22Rv1 (cell line): Measurements from ENCODE around the gene DEF6.

Experiments used
- H3K27ac ChIP-seq: fragments of 450-650 bp; 2 replicates; pipeline ENCODE4 v1.5.1; 2017
- ZFX ChIP-seq: fragments of 450-650 bp; IDR thresholded peaks from 2 replicates; pipeline ENCODE4 v1.6.1; 2017; ENCODE audit warnings: antibody characterized with exemption, borderline replicate concordance
- TF ChIP-seq, protein P1 (sequence below): fragments of 450-650 bp; IDR thresholded peaks from 2 replicates; pipeline ENCODE4 v1.5.1; 2017; ENCODE audit warnings: mild to moderate bottlenecking

Gene DEF6

GRCh38 chr6:35282472-35282871, 15.1 kb upstream of the DEF6 start:
- TF ChIP-seq, protein P1, sequence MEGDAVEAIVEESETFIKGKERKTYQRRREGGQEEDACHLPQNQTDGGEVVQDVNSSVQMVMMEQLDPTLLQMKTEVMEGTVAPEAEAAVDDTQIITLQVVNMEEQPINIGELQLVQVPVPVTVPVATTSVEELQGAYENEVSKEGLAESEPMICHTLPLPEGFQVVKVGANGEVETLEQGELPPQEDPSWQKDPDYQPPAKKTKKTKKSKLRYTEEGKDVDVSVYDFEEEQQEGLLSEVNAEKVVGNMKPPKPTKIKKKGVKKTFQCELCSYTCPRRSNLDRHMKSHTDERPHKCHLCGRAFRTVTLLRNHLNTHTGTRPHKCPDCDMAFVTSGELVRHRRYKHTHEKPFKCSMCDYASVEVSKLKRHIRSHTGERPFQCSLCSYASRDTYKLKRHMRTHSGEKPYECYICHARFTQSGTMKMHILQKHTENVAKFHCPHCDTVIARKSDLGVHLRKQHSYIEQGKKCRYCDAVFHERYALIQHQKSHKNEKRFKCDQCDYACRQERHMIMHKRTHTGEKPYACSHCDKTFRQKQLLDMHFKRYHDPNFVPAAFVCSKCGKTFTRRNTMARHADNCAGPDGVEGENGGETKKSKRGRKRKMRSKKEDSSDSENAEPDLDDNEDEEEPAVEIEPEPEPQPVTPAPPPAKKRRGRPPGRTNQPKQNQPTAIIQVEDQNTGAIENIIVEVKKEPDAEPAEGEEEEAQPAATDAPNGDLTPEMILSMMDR: no peak
- no peak for TF ChIP-seq ZFX
- H3K27ac ChIP-seq: no peak overlapping the region

GRCh38 chr6:35283361-35283760, 14.3 kb upstream of the DEF6 start:
- TF ChIP-seq, protein P1: no peak
- TF ChIP-seq ZFX: no peak

GRCh38 chr6:35287671-35288396, 9.8 kb upstream of the DEF6 start:
- TF ChIP-seq, protein P1: no peak
- no peak for TF ChIP-seq ZFX
- no peak overlapping the region for H3K27ac ChIP-seq

More at GRCh38 chr6:35283361-35283760, 14.3 kb upstream of the DEF6 start:
- no peak overlapping the region for H3K27ac ChIP-seq

GRCh38 chr6:35288834-35289233, 8.8 kb upstream of the DEF6 start:
- TF ChIP-seq, protein P1: no peak
- no peak for TF ChIP-seq ZFX
- no peak overlapping the region for H3K27ac ChIP-seq

DNA sequence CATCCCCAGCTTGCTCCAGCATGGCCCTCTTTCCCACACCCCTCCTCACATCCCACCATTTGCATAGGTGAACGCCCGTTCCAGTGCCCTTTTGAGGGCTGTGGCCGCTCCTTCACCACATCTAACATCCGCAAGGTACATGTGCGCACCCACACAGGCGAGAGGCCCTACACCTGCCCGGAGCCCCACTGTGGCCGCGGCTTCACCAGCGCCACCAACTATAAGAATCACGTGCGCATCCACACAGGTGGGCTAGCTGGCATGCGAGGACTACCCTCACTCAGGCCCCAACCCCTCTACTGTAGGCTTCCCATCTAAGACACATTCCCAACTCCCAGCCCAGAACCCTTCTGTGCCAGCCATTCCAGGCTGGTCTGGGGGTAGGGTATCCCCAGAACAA, 6.1 kb upstream of the DEF6 start:
- TF ChIP-seq, protein P1: no peak
- no peak for TF ChIP-seq ZFX
- H3K27ac ChIP-seq: no peak overlapping the region

DNA sequence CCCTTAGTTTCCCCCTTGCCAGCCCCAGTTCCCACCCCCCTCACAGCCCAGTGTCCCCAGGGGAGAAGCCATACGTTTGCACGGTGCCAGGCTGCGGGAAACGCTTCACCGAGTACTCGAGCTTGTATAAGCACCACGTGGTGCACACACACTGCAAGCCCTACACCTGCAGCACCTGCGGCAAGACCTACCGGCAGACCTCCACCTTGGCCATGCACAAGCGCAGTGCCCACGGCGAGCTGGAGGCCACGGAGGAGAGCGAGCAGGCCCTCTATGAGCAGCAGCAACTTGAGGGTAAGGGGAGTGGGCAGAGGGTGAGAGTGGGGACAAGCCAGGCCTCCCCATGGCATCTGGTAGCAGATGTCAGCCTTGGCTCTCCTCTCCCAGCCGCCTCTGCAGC, 5.1 kb upstream of the DEF6 start:
- no peak for TF ChIP-seq ZFX
- TF ChIP-seq, protein P1: no peak
- H3K27ac ChIP-seq: no peak overlapping the region

DNA sequence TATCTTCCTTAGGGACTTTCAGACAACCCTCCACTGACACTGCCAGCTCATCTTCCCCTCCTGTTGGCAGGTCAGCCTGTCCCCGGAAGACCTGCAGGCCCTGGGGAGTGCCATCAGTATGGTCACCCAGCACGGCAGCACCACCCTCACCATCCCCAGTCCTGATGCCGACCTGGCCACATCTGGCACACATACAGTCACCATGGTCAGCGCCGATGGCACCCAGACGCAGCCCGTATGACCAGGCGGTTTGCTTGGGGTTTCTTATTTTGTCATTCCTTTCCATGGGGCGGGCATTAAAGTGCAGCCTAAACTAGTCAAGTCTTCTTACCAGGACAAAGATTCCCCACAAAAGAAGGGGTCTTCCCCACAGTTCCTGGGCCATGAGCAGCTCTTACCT, 3.9 kb upstream of the DEF6 start:
- H3K27ac ChIP-seq: no peak overlapping the region
- TF ChIP-seq ZFX: no peak
- TF ChIP-seq, protein P1: no peak
